GM12872 (cell line): ENCODE results near the gene SPON1.

ENCODE experiments used
- CTCF ChIP-seq: IDR thresholded peaks from 3 replicates; pipeline ENCODE4 v1.5.1; 2011; ENCODE audit warnings: low read depth, mild to moderate bottlenecking, low read length, moderate library complexity; ENCODE audit not compliant: insufficient read depth

SPON1 gene

GRCh38 chr11:13940907-13941256 lies 21.6 kb upstream of the SPON1 start:
- TF ChIP-seq CTCF = no peak

GRCh38 chr11:13941775-13942174 lies 20.7 kb upstream of the SPON1 start:
- no peak for TF ChIP-seq CTCF

GRCh38 chr11:13942378-13942777 lies 20.1 kb upstream of the SPON1 start:
- no peak for TF ChIP-seq CTCF

- no peak for TF ChIP-seq CTCF
Measured at GRCh38 chr11:13942971-13943381, 19.5 kb upstream of the SPON1 start.

- TF ChIP-seq CTCF = no peak
Measured at GRCh38 chr11:13944016-13944415, 18.5 kb upstream of the SPON1 start.

GRCh38 chr11:13944911-13945425 lies 17.6 kb upstream of the SPON1 start:
- no peak for TF ChIP-seq CTCF

- TF ChIP-seq CTCF = no peak
Measured at GRCh38 chr11:13947379-13947778, 15.1 kb upstream of the SPON1 start.

- TF ChIP-seq CTCF = no peak
Measured at GRCh38 chr11:13949876-13950275, 12.6 kb upstream of the SPON1 start.
